ENCODE results near the gene EFS.

GRCh38 chr14:23347406-23348296, 17.3 kb downstream of the EFS start:
- TF ChIP-seq SP1 (IDR thresholded peaks at IDR 0.05) (no peak), SUZ12 (IDR thresholded peaks at IDR 0.05) (no peak), FOXM1 (IDR thresholded peaks at IDR 0.05; ENCODE audit: borderline replicate concordance) (no peak), NFRKB (IDR thresholded peaks at IDR 0.05) (no peak), LEF1 (IDR thresholded peaks at IDR 0.05; ENCODE audit: borderline replicate concordance) (no peak), BHLHE40 (IDR thresholded peaks at IDR 0.05; ENCODE audit: borderline replicate concordance) (no peak), FOXK2 (IDR thresholded peaks at IDR 0.05) (no peak), ELF4 (IDR thresholded peaks at IDR 0.05) (no peak), ARNT (IDR thresholded peaks at IDR 0.05) (no peak), ZNF384 (IDR thresholded peaks at IDR 0.05) (no peak), HDGF (IDR thresholded peaks at IDR 0.05; ENCODE audit: borderline replicate concordance) (no peak), L3MBTL2 (conservative IDR thresholded peaks at IDR 0.05) (no peak)
